Midbrain (tissue), 1 donor: ENCODE measurements around the gene RFNG.

Experiments
- DNase-seq: peaks from one replicate; lab custom pipeline; 2025; lab: John Stamatoyannopoulos, UW

Gene RFNG

GRCh38 chr17:82013772-82014321, 37.8 kb downstream of the RFNG start:
- no peak for DNase-seq

- DNase-seq = no peak
Measured at GRCh38 chr17:82013341-82013740, 38.3 kb downstream of the RFNG start.

GRCh38 chr17:82012640-82013295, 38.8 kb downstream of the RFNG start:
- DNase-seq = no peak

- DNase-seq = no peak
Measured at GRCh38 chr17:82012261-82012639, 39.4 kb downstream of the RFNG start.

- DNase-seq = no peak
Measured at GRCh38 chr17:82011617-82012187, 39.9 kb downstream of the RFNG start.

DNA sequence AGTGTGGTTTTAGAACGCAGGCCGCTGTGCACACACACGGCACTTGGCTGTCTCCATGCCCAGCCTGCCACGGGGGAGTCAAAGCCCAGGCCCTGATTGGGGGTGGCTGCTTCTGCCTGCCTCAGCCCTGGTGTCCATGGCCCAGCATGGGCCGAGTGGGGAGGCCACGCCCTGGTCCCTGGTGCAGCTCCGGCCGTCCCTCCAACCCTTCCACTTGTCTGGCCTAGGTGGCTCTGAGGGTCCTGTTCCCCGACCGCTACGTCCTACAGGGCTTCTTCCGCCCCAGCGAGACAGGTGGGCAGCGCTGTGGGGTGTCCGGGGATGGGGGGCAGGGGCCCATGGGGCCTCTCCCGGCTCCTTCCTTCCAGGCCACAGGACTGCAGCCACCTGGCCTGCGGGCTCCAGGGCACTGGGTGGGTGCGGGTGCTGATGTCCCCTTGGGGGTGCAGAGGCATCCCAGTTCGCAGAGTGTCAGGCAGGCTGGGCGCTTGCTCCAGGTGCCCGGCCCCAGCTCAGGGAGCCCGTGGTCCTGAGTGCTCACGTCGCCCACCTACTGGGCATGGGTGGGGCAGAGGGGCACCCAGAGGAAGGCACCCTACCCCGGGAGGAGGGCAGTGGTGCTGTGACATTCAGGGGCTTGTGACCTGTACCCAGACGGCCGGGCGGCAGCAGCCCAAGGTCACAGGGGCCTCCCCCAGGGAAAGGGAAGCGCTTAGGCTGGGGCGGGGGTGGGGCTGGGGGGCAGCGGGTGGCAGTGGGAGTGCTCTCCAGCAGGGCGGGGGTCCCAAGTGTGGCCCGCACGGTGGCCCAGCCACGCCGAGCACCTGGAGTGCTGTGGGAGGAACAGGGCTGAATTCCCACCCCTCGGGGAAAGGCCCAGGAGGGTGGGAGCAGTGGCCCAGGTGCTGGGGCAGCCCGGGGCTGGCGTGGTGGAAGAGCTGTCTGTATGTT, 40.8 kb downstream of the RFNG start:
- no peak for DNase-seq

- no peak for DNase-seq
Measured at GRCh38 chr17:82009413-82009812, 42.2 kb downstream of the RFNG start.

- DNase-seq = no peak
Measured at GRCh38 chr17:82008941-82009405, 42.6 kb downstream of the RFNG start.

DNA sequence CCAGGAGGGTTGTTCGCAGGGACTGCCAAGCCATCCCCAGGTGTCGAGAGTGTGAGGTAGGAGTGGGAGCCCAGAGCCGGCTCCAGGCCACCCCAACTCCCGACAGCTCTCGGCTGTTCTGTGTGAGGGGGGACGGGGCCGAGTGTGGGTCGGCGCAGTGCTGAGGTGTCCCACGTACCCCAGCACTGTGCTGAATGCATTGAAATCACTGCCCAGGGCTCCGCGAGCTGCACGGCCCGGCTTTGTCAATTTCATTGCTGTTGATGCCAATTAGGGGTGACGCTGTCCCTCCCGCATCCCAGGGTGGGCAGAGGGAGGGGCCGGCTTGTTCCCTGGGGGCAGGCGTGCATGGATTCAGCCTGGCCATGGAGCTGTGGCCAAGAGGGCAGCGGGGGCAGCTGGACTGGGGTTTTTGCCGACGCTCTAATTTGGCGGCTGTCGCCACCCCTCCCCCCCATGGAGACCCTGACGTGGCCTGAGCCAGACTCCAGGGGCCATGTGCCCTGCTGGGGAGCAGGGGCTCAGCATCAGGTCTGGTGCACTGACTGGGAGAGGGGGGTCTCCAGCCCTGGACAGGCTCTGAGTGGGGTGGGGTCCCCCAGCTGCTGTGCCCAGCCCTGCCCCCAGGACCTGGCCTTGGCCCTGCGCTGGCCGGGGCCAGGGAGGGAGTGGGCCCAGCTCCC, 43.2 kb downstream of the RFNG start:
- DNase-seq = no peak

DNA sequence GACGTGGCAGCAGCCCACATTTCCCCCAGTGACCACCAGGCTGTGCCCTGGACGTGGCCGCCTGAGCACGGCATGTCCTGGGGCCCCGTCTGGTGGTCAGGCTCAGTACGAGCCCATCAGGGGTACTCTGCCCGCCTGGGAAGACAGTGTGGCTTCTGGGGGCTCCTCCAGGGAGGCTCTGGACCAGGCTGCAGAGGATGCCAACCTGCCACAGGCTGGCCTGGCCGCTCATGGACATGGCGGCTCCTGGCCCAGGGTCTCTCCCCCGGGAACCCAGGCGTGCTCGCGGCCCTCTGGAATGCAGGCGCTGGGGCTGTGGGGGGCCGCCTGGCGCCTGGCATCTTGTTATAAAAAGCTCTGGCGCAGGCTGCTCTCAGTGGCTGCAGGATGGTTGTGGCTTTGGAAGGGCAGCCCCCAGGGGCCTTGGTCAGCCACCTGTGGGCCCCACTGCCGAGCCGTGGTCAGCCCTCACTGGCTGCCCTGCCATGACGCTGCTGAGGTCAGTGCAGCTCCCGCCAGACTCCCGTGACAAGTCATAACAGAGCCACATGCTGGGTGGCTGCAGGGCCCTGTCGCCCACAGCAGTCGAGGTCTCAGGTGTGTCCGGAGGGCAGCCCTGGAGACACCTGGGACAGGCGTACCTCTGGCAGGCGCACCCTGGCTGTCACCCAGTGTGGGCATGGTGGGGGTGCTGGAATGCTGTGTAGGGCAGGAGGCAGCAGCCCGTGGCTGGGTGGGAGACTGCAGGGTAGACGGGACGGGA, 43.9 kb downstream of the RFNG start:
- DNase-seq = no peak

DNA sequence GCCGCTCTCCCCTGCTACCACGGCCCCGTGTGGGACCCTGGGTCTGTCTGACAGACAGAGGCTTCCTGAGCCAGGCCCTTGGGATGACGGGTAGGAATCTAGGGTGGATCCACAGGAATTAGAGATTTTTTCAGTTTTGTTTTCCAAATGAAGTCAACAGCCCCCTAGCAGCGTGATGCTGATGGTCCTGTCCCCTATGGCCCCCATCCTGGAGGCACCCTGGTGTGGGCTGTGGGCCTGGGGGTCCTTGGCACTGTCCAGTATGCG, 44.5 kb downstream of the RFNG start:
- DNase-seq = no peak

DNA sequence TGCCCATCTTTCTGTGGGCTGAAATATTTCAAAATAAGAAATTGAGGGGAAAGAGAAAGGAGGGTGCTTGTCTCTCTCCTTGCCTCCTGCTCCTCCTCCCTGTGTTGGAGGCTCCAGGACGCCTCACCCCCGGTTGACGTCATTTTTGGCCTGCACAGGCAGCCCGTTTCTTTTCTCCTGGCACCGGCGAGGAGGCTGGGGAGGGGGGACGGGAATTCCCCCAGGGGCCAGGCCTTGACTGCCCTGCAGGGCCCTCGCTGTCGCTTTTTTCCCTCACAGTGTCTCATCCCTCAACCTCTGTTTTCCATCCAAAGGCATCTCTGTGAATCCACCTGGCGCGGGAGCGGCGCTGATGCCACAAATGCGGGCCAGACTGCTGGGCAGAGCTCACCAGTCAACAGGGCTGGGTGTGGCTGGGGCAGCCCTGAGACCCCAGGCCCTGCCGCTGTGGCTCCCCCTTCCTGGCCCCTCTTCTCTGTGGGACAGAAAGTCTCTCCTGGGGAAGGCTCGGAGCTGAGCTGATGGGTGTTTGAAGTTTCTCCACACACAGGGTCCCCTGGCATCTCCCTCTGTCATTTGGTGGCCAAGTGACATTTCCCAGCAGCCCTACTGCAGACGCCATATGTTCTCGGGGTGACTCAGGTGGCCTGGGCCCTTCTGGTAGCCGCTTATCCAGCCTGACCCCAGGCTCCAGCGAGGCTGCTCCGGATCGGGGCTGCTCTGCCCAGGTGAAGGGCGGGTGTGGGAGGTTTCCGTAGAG, 45.0 kb downstream of the RFNG start:
- DNase-seq = peak; percentile 52

DNA sequence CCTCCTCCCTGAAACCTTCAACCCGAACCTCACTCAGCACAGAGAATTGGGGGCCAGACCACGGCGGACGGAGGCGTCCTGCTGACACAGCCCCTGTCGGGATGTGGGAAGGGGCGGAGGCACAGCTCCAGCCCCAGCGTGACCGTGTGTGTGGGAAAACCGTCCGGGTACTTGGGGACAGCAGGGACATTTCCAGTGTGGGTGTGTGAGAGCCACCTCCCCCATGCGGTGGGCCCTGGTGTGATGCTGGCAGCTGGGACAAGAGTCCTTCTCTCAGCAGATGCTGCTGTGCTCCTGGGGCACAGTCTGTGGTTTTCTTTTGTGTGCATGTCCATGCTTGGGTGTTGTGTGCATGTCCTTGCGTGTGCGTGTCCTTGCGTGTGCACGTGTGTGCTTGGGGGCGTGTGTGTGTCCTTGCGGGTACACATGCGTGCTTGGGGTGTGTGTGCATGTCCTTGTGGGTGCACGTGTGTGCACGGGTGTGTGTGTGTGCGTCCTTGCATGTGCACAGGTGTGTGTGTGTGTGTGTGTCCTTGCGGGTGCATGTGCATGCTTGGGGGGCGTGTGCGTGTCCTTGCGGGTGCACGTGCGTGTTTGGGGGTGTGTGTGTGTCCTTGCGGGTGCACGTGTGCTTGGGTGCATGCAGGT, 45.8 kb downstream of the RFNG start:
- no peak for DNase-seq

GRCh38 chr17:82004517-82005455, 46.8 kb downstream of the RFNG start:
- no peak for DNase-seq

DNA sequence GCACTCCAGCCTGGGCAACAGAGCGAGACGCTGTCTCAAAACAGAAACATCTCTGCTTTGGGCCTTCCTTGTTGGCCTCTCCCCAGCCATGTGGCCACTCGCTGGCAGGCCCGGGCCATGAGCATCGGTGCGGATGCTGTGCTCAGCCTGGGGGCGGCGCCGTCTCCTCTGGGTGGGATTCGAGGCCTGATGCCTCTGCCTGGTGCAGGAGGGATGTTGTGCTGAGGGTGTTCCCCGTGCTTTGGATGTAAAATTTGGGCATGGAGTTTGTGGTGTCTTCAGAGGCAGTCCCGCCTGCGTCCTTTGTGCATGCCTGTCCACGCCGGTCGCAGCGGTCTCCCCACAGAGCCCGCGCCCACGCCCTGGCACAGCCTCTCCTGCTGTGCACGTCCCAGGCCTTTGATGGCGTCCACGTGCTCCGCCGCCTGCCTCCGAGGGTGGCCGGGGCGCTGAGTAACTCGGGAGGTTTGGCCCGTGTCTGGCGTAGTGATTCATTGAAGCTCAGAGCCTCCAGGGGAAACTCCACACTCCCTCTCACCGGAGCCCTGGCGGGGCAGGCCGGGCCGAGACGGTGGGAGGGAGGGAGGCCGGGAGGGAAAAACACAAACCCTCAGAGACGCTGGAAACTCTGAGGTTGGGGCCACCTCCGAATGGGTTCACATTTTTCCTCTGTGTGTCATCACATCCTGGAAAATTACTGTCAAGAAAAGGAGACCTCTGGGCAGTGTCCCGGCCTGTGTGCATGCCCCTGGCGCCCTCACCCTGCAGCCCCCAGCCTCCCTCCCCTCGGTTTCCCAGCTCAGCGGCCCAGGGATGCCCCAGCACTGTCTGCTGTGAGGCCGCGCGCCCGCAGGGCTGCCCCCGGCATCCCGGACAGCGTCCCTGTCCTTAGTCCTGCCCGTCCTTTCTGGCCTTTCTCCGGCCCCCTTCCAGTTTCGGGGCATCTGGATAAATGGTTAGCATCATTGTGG, 47.9 kb downstream of the RFNG start:
- no peak for DNase-seq

GRCh38 chr17:82001571-82002056, 50.0 kb downstream of the RFNG start:
- no peak for DNase-seq

DNA sequence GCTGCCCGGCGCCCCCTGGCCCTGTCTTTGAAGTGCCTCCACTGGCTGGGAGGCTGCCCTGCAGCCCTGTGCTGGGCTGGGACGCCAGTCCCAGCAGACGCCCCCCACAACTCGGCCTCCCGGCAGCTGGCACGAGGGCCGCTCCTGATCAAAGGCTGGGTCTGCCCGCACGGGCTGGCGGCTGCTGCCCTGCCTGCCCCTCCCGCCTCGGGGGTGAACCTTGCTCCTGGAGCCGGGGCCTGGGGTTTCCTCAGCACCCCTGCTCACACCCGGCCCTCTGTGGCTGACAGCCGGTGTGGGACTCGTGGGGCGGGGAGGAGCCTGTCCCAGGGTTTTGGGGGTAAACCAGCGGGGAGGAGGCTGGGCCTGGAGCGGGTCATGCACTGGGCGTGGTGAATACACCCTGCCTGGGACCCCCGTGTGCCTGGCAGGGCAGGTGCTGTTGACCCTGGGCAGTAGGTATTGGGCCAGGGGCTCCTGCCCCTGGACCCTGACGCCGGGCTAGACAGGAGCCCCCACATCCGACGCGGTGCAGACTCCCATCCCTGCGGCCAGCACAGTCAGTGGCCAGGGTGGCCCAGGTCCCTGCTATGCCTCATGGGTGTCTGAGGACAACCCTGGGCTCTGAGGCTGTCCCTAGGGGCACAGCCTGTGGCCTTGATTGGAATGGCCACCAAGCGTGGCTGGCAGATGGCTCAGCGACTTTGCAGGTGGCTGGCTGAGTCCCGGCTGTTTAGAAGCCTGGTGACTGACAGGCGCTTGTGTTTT, 50.6 kb downstream of the RFNG start:
- DNase-seq = no peak
